ENCODE measurements around the gene PLCB4. TPM values are rescaled to one million over a fixed set of nuclear protein-coding genes. Genes with fewer than 3 reads are reported as not detected.

PLCB4 gene
- total RNA-seq, 1 donor from 2014 or later = 1.6 TPM

- DNase-seq (ENCODE audit: low read depth) (no peak), FAIRE-seq (no peak)
- Histone ChIP-seq H3K27me3 (ENCODE audit: control insufficient read depth, insufficient read depth, low read length) (no peaks in the 10 kb centered on the region), H3K4me3 (ENCODE audit: low read depth, low read length) (no peak overlapping the region), H3K36me3 (ENCODE audit: control insufficient read depth, insufficient read depth, low read length) (no peaks in the 10 kb centered on the region)
- no peak for TF ChIP-seq CTCF (IDR thresholded peaks at IDR 0.05; ENCODE audit: insufficient read depth, low read length, severe bottlenecking)
Observed at GRCh38 chr20:9143926-9144325, 75.0 kb downstream of the PLCB4 start.

- DNase-seq (ENCODE audit: low read depth) (no peak), FAIRE-seq (no peak)
- no peak overlapping the region for H3K4me3 ChIP-seq (ENCODE audit: low read depth, low read length)
- H3K36me3 ChIP-seq (ENCODE audit: control insufficient read depth, insufficient read depth, low read length) = no peaks in the 10 kb centered on the region
- H3K27me3 ChIP-seq (ENCODE audit: control insufficient read depth, insufficient read depth, low read length) = no peaks in the 10 kb centered on the region
- no peak for TF ChIP-seq CTCF (IDR thresholded peaks at IDR 0.05; ENCODE audit: insufficient read depth, low read length, severe bottlenecking)
Observed at GRCh38 chr20:9144643-9145042, 75.8 kb downstream of the PLCB4 start.

GRCh38 chr20:9145142-9145541, 76.3 kb downstream of the PLCB4 start:
- no peak for DNase-seq (ENCODE audit: low read depth)
- TF ChIP-seq CTCF (IDR thresholded peaks at IDR 0.05; ENCODE audit: insufficient read depth, low read length, severe bottlenecking) = no peak
- no peak for FAIRE-seq
- Histone ChIP-seq H3K36me3 (ENCODE audit: control insufficient read depth, insufficient read depth, low read length) (no peaks in the 10 kb centered on the region), H3K27me3 (ENCODE audit: control insufficient read depth, insufficient read depth, low read length) (no peaks in the 10 kb centered on the region), H3K4me3 (ENCODE audit: low read depth, low read length) (no peak overlapping the region)

GRCh38 chr20:9146649-9147048, 77.8 kb downstream of the PLCB4 start:
- no peak for FAIRE-seq
- no peaks in the 10 kb centered on the region for H3K36me3 ChIP-seq (ENCODE audit: control insufficient read depth, insufficient read depth, low read length)
- no peak for TF ChIP-seq CTCF (IDR thresholded peaks at IDR 0.05; ENCODE audit: insufficient read depth, low read length, severe bottlenecking)

GRCh38 chr20:9147547-9148024, 78.7 kb downstream of the PLCB4 start:
- Histone ChIP-seq H3K4me3 (ENCODE audit: low read depth, low read length) (no peak overlapping the region), H3K27me3 (ENCODE audit: control insufficient read depth, insufficient read depth, low read length) (no peaks in the 10 kb centered on the region), H3K36me3 (ENCODE audit: control insufficient read depth, insufficient read depth, low read length) (no peaks in the 10 kb centered on the region)
- no peak for FAIRE-seq
- no peak for TF ChIP-seq CTCF (IDR thresholded peaks at IDR 0.05; ENCODE audit: insufficient read depth, low read length, severe bottlenecking)
- DNase-seq (ENCODE audit: low read depth) = peak; percentile 61

More at GRCh38 chr20:9146649-9147048, 77.8 kb downstream of the PLCB4 start:
- no peak for DNase-seq (ENCODE audit: low read depth)
- Histone ChIP-seq H3K4me3 (ENCODE audit: low read depth, low read length) (no peak overlapping the region), H3K27me3 (ENCODE audit: control insufficient read depth, insufficient read depth, low read length) (no peaks in the 10 kb centered on the region)

- H3K27me3 ChIP-seq (ENCODE audit: control insufficient read depth, insufficient read depth, low read length) = no peaks in the 10 kb centered on the region
- H3K36me3 ChIP-seq (ENCODE audit: control insufficient read depth, insufficient read depth, low read length) = no peaks in the 10 kb centered on the region
- no peak overlapping the region for H3K4me3 ChIP-seq (ENCODE audit: low read depth, low read length)
- FAIRE-seq = no peak
- DNase-seq (ENCODE audit: low read depth) = no peak
- no peak for TF ChIP-seq CTCF (IDR thresholded peaks at IDR 0.05; ENCODE audit: insufficient read depth, low read length, severe bottlenecking)
Observed at GRCh38 chr20:9148291-9148690, 79.4 kb downstream of the PLCB4 start.
